HepG2 (cell line): ENCODE measurements around the gene CELF6. TPM values are rescaled to one million over a fixed set of nuclear protein-coding genes. Genes with fewer than 3 reads are reported as not detected.

Experiments
- ATAC-seq: fragments of 200-7000 bp; cut with Tn5 transposase; 3 replicates; pipeline ENCODE4 v1.9.1; 2020; ENCODE audit warnings: mild to moderate bottlenecking, moderate library complexity
- BruUV-seq: library from RNA; stranded (reverse); fragments of 400-500 nt; replicated peaks from 2 replicates; lab custom pipeline; 2021; lab: Mats Ljungman, UMichigan
- CTCF ChIA-PET: fragments of 300-600 bp; formaldehyde crosslinking; extraction: SDS; loops from one replicate; lab custom pipeline; 2021; ENCODE audit warnings: low total read pairs, inconsistent platforms, low intra/inter-chr PET ratio; lab: Yijun Ruan, JAX
- POLR2A ChIA-PET: fragments of 350-600 bp; sonication (Branson Sonifier 250); formaldehyde crosslinking; loops from one replicate; lab custom pipeline; 2020; ENCODE audit warnings: antibody characterized with exemption, inconsistent platforms; lab: Yijun Ruan, JAX
- DNase-seq: peaks from one replicate; pipeline ENCODE4 v3.0.0-alpha.2; 2015; ENCODE audit warnings: low spot score
- FAIRE-seq: peaks from 3 replicates; lab custom pipeline; 2011; peaks lifted over from hg19 to GRCh38; lab: Jason Lieb, UNC
- H2AFZ ChIP-seq: one replicate; pipeline ENCODE4 v1.6.1; 2011; ENCODE audit warnings: low read length, inconsistent platforms
- H3K27ac ChIP-seq: fragments of 300-600 bp; 3 replicates; pipeline ENCODE4 v1.8.0; 2011; ENCODE audit warnings: mixed run types, mild to moderate bottlenecking, mixed read lengths, low read length, inconsistent platforms; ENCODE audit not compliant: insufficient read depth; ENCODE audit errors: extremely low read length
- H3K27me3 ChIP-seq, 2 experiments: fragments of 200-600 bp in 1 of 2; 2 replicates in 1 of 2; 3 replicates in 1 of 2; pipeline versions ENCODE4 v1.6.0 to v1.8.0; 2011; ENCODE audit warnings: low read length in 2 of 2, mild to moderate bottlenecking in 2 of 2, moderate library complexity in 2 of 2, inconsistent platforms in 1 of 2; ENCODE audit not compliant: insufficient read depth in 2 of 2, control insufficient read depth in 1 of 2
- H3K36me3 ChIP-seq, 2 experiments: fragments of 200-600 bp in 1 of 2; replicated peaks in 1 of 2; 2 replicates in 1 of 2; 3 replicates in 1 of 2; pipeline versions ENCODE4 v1.5.1 to v1.8.0; 2011; ENCODE audit warnings: low read length in 2 of 2, inconsistent platforms in 1 of 2; ENCODE audit not compliant: insufficient read depth in 2 of 2, control insufficient read depth in 1 of 2
- H3K4me1 ChIP-seq: 2 replicates; pipeline ENCODE4 v1.5.1; 2012; ENCODE audit warnings: low read length, inconsistent platforms; ENCODE audit not compliant: insufficient read depth
- H3K4me2 ChIP-seq: 2 replicates; pipeline ENCODE4 v1.6.0; 2011; ENCODE audit warnings: low read depth, low read length, inconsistent platforms
- H3K4me3 ChIP-seq, 3 experiments: fragments of 200-600 bp in 1 of 3; sonication (generic), shearing (Covaris generic) in 1 of 3; replicated peaks in 1 of 3; 2 replicates each; pipeline ENCODE4 v1.5.1; 2011 to 2016; ENCODE audit warnings: low read length in 3 of 3, inconsistent platforms in 2 of 3, low read depth in 2 of 3, mild to moderate bottlenecking in 2 of 3, control low read depth in 1 of 3, mixed read lengths in 1 of 3; ENCODE audit not compliant: insufficient read depth in 1 of 3
- H3K79me2 ChIP-seq: one replicate; pipeline ENCODE4 v1.6.1; 2011; ENCODE audit warnings: low read length, inconsistent platforms; ENCODE audit not compliant: insufficient read depth
- H3K9ac ChIP-seq: 2 replicates; pipeline ENCODE4 v1.6.0; 2011; ENCODE audit warnings: mild to moderate bottlenecking, low read depth, low read length, inconsistent platforms; ENCODE audit not compliant: insufficient read depth
- H3K9me3 ChIP-seq: 2 replicates; pipeline ENCODE4 v1.5.1; 2012; ENCODE audit warnings: mild to moderate bottlenecking, low read length
- H4K20me1 ChIP-seq: 2 replicates; pipeline ENCODE4 v1.6.0; 2011; ENCODE audit warnings: inconsistent platforms, mild to moderate bottlenecking, low read length, moderate library complexity; ENCODE audit not compliant: insufficient read depth
- BATF2 ChIP-seq: sonication (generic); formaldehyde crosslinking; IDR thresholded peaks from 2 replicates; pipeline ENCODE4 v1.8.0; 2022; ENCODE audit warnings: mild to moderate bottlenecking, missing genetic modification reagents, moderate library complexity
- CREB1 ChIP-seq, 2 experiments: fragments of 450-650 bp in 1 of 2; IDR thresholded peaks; 2 replicates each; pipeline ENCODE4 v1.6.1; 2016 to 2017; ENCODE audit warnings: control low read depth in 1 of 2, mild to moderate bottlenecking in 1 of 2, missing compliant biosample characterization in 1 of 2, missing genetic modification characterization in 1 of 2
- CREM ChIP-seq, 2 experiments: sonication (generic) in 1 of 2; formaldehyde crosslinking in 1 of 2; IDR thresholded peaks; 2 replicates each; pipeline versions ENCODE4 v1.4.0 to v1.6.1; 2016 to 2020; ENCODE audit warnings: antibody characterized with exemption in 1 of 2, mild to moderate bottlenecking in 1 of 2, missing genetic modification reagents in 1 of 2
- GLI4 ChIP-seq: sonication (generic); formaldehyde crosslinking; IDR thresholded peaks from 2 replicates; pipeline ENCODE4 v1.5.1; 2020; ENCODE audit warnings: missing genetic modification reagents, mild to moderate bottlenecking, moderate library complexity, borderline replicate concordance
- KLF6 ChIP-seq: IDR thresholded peaks from 2 replicates; pipeline ENCODE4 v1.8.0; 2016; ENCODE audit warnings: missing biosample characterization, missing genetic modification reagents
- KLF9 ChIP-seq: IDR thresholded peaks from 2 replicates; pipeline ENCODE4 v1.6.1; 2016; ENCODE audit warnings: low read depth
- MBD4 ChIP-seq: IDR thresholded peaks from 2 replicates; pipeline ENCODE4 v1.6.1; 2012; ENCODE audit warnings: low read length, inconsistent platforms, borderline replicate concordance
- NCOR1 ChIP-seq: fragments of 200-600 bp; sonication (generic); IDR thresholded peaks from 2 replicates; pipeline ENCODE4 v1.7.0; 2017; ENCODE audit warnings: antibody characterized with exemption, low read length, borderline replicate concordance
- NFE2L2 ChIP-seq: fragments of 150-350 bp; IDR thresholded peaks from 2 replicates; pipeline ENCODE4 v1.6.1; 2014; ENCODE audit warnings: low read length
- SP2 ChIP-seq: sonication (generic); formaldehyde crosslinking; IDR thresholded peaks from 2 replicates; pipeline ENCODE4 v1.5.1; 2020; ENCODE audit warnings: mild to moderate bottlenecking, missing genetic modification reagents
- ZNF329 ChIP-seq: sonication (generic); formaldehyde crosslinking; IDR thresholded peaks from 2 replicates; pipeline ENCODE4 v1.9.0; 2021; ENCODE audit warnings: low read depth, mild to moderate bottlenecking, missing genetic modification reagents
- ZNF354B ChIP-seq: sonication (generic); formaldehyde crosslinking; IDR thresholded peaks from 2 replicates; pipeline ENCODE4 v1.8.0; 2022; ENCODE audit warnings: mild to moderate bottlenecking, missing genetic modification reagents
- ZNF530 ChIP-seq: sonication (generic); formaldehyde crosslinking; IDR thresholded peaks from 2 replicates; pipeline ENCODE4 v1.5.0; 2020; ENCODE audit warnings: low read depth, mild to moderate bottlenecking, missing genetic modification reagents
- ZNF660 ChIP-seq: sonication (generic); formaldehyde crosslinking; IDR thresholded peaks from 2 replicates; pipeline ENCODE4 v1.5.1; 2020; ENCODE audit warnings: mild to moderate bottlenecking, low read depth, missing genetic modification reagents, borderline replicate concordance
- WGBS: methylation state at CpG from one replicate; pipeline ENCODE4 v1.1.6; 2017; ENCODE audit warnings: low lambda C conversion rate; 5-methylcytosine and 5-hydroxymethylcytosine counted together
- in situ Hi-C: cut with HindIII; loops from 2 replicates; pipeline ENCODE4 v1.10.0; 2017; ENCODE audit warnings: low pct_unique_long_range_greater_than_20kb; ENCODE audit not compliant: extremely low pct_ligation_motif_present
- intact Hi-C: fragments of 100-400 bp; cut with micrococcal nuclease; formaldehyde crosslinking; loops from one replicate; pipeline ENCODE4 v1.10.0; 2022; ENCODE audit not compliant: unreplicated experiment
- polyA plus RNA-seq, 8 experiments: library from polyadenylated mRNA; depleted of rRNA in 3 of 8; stranded (reverse) in 7 of 8; unstranded in 1 of 8; fragments of >200 nt; fragmentation: Illumina TruSeq in 4 of 8; extraction: Trizol in 4 of 8; gene quantifications; 2 replicates each; pipeline versions ENCODE4 v1.2.1 to v1.2.3, GENCODE V29; 2011 to 2016; ENCODE audit warnings: low read depth in 4 of 8, missing spikeins in 1 of 8, mixed read lengths in 1 of 8; ENCODE audit not compliant: insufficient read depth in 1 of 8
- total RNA-seq, 5 experiments: library from RNA; depleted of rRNA; stranded (reverse); fragments of >200 nt; fragmentation: Illumina TruSeq; extraction: Trizol; gene quantifications; 2 replicates each; pipeline ENCODE4 v1.2.3, GENCODE V29; 2016; ENCODE audit warnings: low read depth in 1 of 5
- TF ChIP-seq, protein P1 (sequence below): IDR thresholded peaks from 2 replicates; pipeline ENCODE4 v1.6.1; 2016; ENCODE audit warnings: mild to moderate bottlenecking
- TF ChIP-seq, protein P2 (sequence below): sonication (generic); formaldehyde crosslinking; IDR thresholded peaks from 2 replicates; pipeline ENCODE4 v1.5.1; 2020; ENCODE audit warnings: mild to moderate bottlenecking, missing genetic modification reagents, moderate library complexity
- TF ChIP-seq, protein P3 (sequence below): IDR thresholded peaks from 2 replicates; pipeline ENCODE4 v1.6.1; 2018; ENCODE audit warnings: missing genetic modification reagents

Gene CELF6
- total and polyA plus RNA-seq, 2 of the 13 experiments (the other 11 are each of a cell fraction or from before 2014, with no cell fraction given) = 0.49 to 0.94 TPM

GRCh38 chr15:72248514-72248913 lies 71.4 kb downstream of the CELF6 start:
- intact Hi-C loops = no loop called here

More at GRCh38 chr15:72248514-72248913, 71.4 kb downstream of the CELF6 start:
- Histone ChIP-seq H3K27me3 (peaks cover 0 to 5% of the 10 kb centered on the region in 2 experiments; a peak in 2 of 5 replicates), H3K9ac (no peak overlapping the region), H3K4me3 (no peak overlapping the region), H3K79me2 (no peaks in the 10 kb centered on the region), H3K27ac (no peak overlapping the region), H3K4me2 (no peak overlapping the region), H3K36me3 (no peaks in the 10 kb centered on the region), H2AFZ (no peak overlapping the region), H3K4me1 (no peaks in the 10 kb centered on the region), H4K20me1 (no peaks in the 10 kb centered on the region), H3K9me3 (no peaks in the 10 kb centered on the region)
- WGBS = 83% methylated on average over 1 of the region's 1 CpG
- in situ Hi-C loops = no loop called here
- CTCF ChIA-PET = no interaction called here
- POLR2A ChIA-PET = no interaction called here
- FAIRE-seq (no peak), DNase-seq (no peak), ATAC-seq (no peak)
- no peak for TF ChIP-seq KLF6 (CRISPR knock-in tag)
- TF ChIP-seq MBD4 = no peak
- TF ChIP-seq GLI4 (CRISPR knock-in tag) = no peak
- TF ChIP-seq ZNF660 (CRISPR knock-in tag) = no peak
- no peak for TF ChIP-seq KLF9
- no peak for TF ChIP-seq ZNF329
- TF ChIP-seq, protein P1, sequence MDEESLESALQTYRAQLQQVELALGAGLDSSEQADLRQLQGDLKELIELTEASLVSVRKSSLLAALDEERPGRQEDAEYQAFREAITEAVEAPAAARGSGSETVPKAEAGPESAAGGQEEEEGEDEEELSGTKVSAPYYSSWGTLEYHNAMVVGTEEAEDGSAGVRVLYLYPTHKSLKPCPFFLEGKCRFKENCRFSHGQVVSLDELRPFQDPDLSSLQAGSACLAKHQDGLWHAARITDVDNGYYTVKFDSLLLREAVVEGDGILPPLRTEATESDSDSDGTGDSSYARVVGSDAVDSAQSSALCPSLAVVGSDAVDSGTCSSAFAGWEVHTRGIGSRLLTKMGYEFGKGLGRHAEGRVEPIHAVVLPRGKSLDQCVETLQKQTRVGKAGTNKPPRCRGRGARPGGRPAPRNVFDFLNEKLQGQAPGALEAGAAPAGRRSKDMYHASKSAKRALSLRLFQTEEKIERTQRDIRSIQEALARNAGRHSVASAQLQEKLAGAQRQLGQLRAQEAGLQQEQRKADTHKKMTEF = no peak
- TF ChIP-seq NFE2L2 = no peak
- TF ChIP-seq, protein P2, sequence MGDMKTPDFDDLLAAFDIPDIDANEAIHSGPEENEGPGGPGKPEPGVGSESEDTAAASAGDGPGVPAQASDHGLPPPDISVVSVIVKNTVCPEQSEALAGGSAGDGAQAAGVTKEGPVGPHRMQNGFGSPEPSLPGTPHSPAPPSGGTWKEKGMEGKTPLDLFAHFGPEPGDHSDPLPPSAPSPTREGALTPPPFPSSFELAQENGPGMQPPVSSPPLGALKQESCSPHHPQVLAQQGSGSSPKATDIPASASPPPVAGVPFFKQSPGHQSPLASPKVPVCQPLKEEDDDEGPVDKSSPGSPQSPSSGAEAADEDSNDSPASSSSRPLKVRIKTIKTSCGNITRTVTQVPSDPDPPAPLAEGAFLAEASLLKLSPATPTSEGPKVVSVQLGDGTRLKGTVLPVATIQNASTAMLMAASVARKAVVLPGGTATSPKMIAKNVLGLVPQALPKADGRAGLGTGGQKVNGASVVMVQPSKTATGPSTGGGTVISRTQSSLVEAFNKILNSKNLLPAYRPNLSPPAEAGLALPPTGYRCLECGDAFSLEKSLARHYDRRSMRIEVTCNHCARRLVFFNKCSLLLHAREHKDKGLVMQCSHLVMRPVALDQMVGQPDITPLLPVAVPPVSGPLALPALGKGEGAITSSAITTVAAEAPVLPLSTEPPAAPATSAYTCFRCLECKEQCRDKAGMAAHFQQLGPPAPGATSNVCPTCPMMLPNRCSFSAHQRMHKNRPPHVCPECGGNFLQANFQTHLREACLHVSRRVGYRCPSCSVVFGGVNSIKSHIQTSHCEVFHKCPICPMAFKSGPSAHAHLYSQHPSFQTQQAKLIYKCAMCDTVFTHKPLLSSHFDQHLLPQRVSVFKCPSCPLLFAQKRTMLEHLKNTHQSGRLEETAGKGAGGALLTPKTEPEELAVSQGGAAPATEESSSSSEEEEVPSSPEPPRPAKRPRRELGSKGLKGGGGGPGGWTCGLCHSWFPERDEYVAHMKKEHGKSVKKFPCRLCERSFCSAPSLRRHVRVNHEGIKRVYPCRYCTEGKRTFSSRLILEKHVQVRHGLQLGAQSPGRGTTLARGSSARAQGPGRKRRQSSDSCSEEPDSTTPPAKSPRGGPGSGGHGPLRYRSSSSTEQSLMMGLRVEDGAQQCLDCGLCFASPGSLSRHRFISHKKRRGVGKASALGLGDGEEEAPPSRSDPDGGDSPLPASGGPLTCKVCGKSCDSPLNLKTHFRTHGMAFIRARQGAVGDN (CRISPR knock-in tag) = no peak
- no peak for TF ChIP-seq ZNF354B (CRISPR knock-in tag)
- TF ChIP-seq, protein P3, sequence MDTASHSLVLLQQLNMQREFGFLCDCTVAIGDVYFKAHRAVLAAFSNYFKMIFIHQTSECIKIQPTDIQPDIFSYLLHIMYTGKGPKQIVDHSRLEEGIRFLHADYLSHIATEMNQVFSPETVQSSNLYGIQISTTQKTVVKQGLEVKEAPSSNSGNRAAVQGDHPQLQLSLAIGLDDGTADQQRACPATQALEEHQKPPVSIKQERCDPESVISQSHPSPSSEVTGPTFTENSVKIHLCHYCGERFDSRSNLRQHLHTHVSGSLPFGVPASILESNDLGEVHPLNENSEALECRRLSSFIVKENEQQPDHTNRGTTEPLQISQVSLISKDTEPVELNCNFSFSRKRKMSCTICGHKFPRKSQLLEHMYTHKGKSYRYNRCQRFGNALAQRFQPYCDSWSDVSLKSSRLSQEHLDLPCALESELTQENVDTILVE (CRISPR knock-in tag) = no peak
- TF ChIP-seq ZNF530 = no peak
- no peak for TF ChIP-seq SP2 (CRISPR knock-in tag)
- TF ChIP-seq CREM (IDR thresholded peaks at IDR 0.05) = no peak
- TF ChIP-seq CREM (CRISPR knock-in tag; IDR thresholded peaks at IDR 0.05) = no peak
- no peak for TF ChIP-seq CREB1 (IDR thresholded peaks at IDR 0.05)
- no peak for TF ChIP-seq CREB1 (CRISPR knock-in tag; IDR thresholded peaks at IDR 0.05)
- TF ChIP-seq BATF2 = no peak
- TF ChIP-seq NCOR1 = no peak
- no TSS peak for BruUV-seq
